ENCODE measurements around the gene PANK2. TPM values are rescaled to one million over a fixed set of nuclear protein-coding genes. Genes with fewer than 3 reads are reported as not detected.

The PANK2 gene
- total and polyA plus RNA-seq, 2 of the 8 experiments (the other 6 are each of a cell fraction or from before 2014, with no cell fraction given) = 17.1 to 57.5 TPM

DNA sequence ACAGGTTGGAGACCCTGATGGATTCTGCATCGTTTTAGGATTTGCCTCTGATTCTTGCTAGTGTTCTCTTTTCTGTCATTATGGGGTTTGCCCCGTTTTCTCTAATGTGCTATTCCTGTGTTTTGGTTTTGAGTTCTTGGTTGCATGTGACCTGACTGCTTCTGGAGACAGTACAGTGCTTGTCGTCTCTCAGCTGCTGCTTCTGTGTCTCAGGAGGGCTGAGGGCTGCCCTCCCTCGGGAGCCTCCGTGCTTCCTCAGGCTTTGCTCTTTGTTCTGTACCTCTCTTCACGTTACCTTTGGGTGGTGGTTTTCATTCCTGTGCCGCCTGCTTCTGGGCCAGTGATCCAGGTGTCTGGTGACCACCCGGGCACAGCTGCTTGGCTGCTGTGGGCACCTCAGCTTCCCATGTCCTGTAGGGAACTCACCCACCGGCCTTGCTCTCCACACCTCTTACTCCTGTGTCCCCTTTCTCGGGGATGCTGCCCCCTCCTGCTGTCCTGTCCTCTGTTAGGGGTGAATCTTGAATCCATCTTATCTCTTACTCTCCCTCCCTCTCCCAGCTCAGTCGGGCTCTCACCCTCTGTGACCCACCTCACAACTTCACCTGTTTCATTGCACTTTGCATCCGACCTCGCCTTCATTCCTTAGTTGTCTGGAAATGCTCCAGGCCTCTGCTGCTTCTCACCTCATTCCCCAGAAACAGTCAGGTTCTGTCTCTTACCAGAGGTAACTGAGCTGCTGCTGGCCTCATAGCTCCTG lies 33.2 kb downstream of the PANK2 start:
- H3K79me2 ChIP-seq (ENCODE audit: control insufficient read depth in 1 of 2, insufficient read depth in 2 of 2, low read length in 2 of 2) = peaks cover 0 to 45% of the 10 kb centered on the region in 2 experiments; a peak in 3 of 4 replicates
- CTCF ChIA-PET (ENCODE audit: partially characterized antibody) = interaction anchor here (0.8 to 4.3 kb wide), 6 partner anchors 17 to 163 kb away, joined by 3 to 16 read pairs (median 4); no protein-coding TSS in a partner anchor
- peaks cover 0 to 14% (median 2%) of the 10 kb centered on the region in 4 experiments; a peak in 3 of 7 replicates for H3K4me1 ChIP-seq (replicated peaks in 1 of 4; ENCODE audit: control insufficient read depth in 3 of 4, insufficient read depth in 4 of 4, low read length in 3 of 4)
- H3K9me3 ChIP-seq (ENCODE audit: insufficient read depth in 2 of 2, low read depth in 1 of 2, low read length in 1 of 2) = no peaks in the 10 kb centered on the region
- H4K8ac ChIP-seq (ENCODE audit: extremely low read depth, insufficient read depth, low read length) = no peak overlapping the region
- peaks cover 8% of the 10 kb centered on the region for H3K79me1 ChIP-seq (ENCODE audit: low read depth, low read length)
- POLR2A ChIA-PET (ENCODE audit: partially characterized antibody) = interaction anchor here (0.8 to 2.2 kb wide), 5 partner anchors 9 to 123 kb away, joined by 3 to 10 read pairs (median 3); no protein-coding TSS in a partner anchor
- no peak overlapping the region for H2BK12ac ChIP-seq (ENCODE audit: low read depth, low read length)
- H3K4ac ChIP-seq (replicated peaks; ENCODE audit: insufficient read length, low read depth, low read length) = no peak overlapping the region
- H3K23me2 ChIP-seq (ENCODE audit: low read depth, low read length) = no peaks in the 10 kb centered on the region
- 90% methylated on average over 13 of the region's 13 CpGs; no CpG with 5 or more reads in 1 of the 2 experiments for WGBS, 2 experiments (ENCODE audit: extremely low coverage in 1 of 2, insufficient coverage in 1 of 2, insufficient read length in 1 of 2, insufficient replicate concordance in 2 of 2, low coverage in 1 of 2, low lambda C conversion rate in 2 of 2, missing lambda C conversion rate in 1 of 2)
- H3K4me3 ChIP-seq (ENCODE audit: extremely low read depth in 1 of 4, insufficient read depth in 2 of 4, low read depth in 3 of 4, low read length in 4 of 4) = no peak overlapping the region
- peaks cover 10 to 66% (median 28%) of the 10 kb centered on the region in 4 experiments for H3K36me3 ChIP-seq (ENCODE audit: control insufficient read depth in 2 of 4, insufficient read depth in 4 of 4, low read length in 3 of 4)
- no peak overlapping the region for H2BK15ac ChIP-seq (ENCODE audit: low read length)
- no peak overlapping the region for H2BK5ac ChIP-seq (ENCODE audit: low read depth, low read length)
- H4K20me1 ChIP-seq (replicated peaks in 1 of 2; ENCODE audit: control insufficient read depth in 1 of 2, insufficient read depth in 2 of 2, low read length in 2 of 2) = peaks cover 39 to 44% of the 10 kb centered on the region in 2 experiments
- H3K4me2 ChIP-seq (ENCODE audit: insufficient read depth in 1 of 2, low read depth in 2 of 2, low read length in 2 of 2) = no peak overlapping the region
- no peak for DNase-seq (ENCODE audit: low read depth in 1 of 2, low spot score in 2 of 2)
- no peak overlapping the region for H3K27ac ChIP-seq (ENCODE audit: low read depth, low read length)
- no peak overlapping the region for H2BK120ac ChIP-seq (replicated peaks; ENCODE audit: low read depth, low read length)
- no peak overlapping the region for H3K14ac ChIP-seq (ENCODE audit: insufficient read length)
- peak overlapping the region in 1 of 4 experiments; percentile 8; a peak in 1 of 7 replicates for H3K9ac ChIP-seq (replicated peaks in 1 of 4; ENCODE audit: extremely low read depth in 1 of 4, low read depth in 3 of 4, low read length in 3 of 4)
- no peak overlapping the region for H4K91ac ChIP-seq (replicated peaks; ENCODE audit: insufficient read length, low read length)
- FAIRE-seq = no peak
- H3K18ac ChIP-seq (ENCODE audit: extremely low read depth, low read length) = no peak overlapping the region
- no peak overlapping the region for H3K56ac ChIP-seq (replicated peaks; ENCODE audit: insufficient read length, low read depth, low read length)
- no peaks in the 10 kb centered on the region for H3K27me3 ChIP-seq (replicated peaks in 1 of 4; ENCODE audit: control insufficient read depth in 3 of 4, extremely low read depth in 1 of 4, insufficient read depth in 3 of 4, low read length in 3 of 4)
- no peak overlapping the region for H2AFZ ChIP-seq (ENCODE audit: low read length)
- H4K5ac ChIP-seq (ENCODE audit: insufficient read length, low read depth, low read length) = no peak overlapping the region
- H2BK20ac ChIP-seq (ENCODE audit: low read length) = no peak overlapping the region
- H2AK5ac ChIP-seq (ENCODE audit: low read depth, low read length) = no peak overlapping the region
- H3K23ac ChIP-seq (ENCODE audit: insufficient read length) = no peak overlapping the region
- TF ChIP-seq SIX5 (IDR thresholded peaks at IDR 0.05; ENCODE audit: low read depth, low read length) (no peak), SP2 (IDR thresholded peaks at IDR 0.05; ENCODE audit: low read length) (no peak)
